Activated CD4-positive, CD25-positive, alpha-beta regulatory T cell treated with anti-CD3 and anti-CD28 coated beads, Interleukin-2, amount 50 U/mL, for 24 hours (primary cell): Measurements from ENCODE around the gene NDUFAF2.

Experiments
- ATAC-seq, 2 donors: fragments of 150-1000 bp; cut with Tn5 transposase; one replicate each; pipeline ENCODE4 v1.10.0; 2021; ENCODE audit warnings: mild to moderate bottlenecking in 1 of 2, moderate library complexity in 1 of 2

The NDUFAF2 gene

GRCh38 chr5:61132559-61132958 is 187.6 kb downstream of the NDUFAF2 start:
- ATAC-seq = no peak

- ATAC-seq = no peak
Observed at GRCh38 chr5:61137835-61138234, 192.8 kb downstream of the NDUFAF2 start.

- ATAC-seq = no peak
Observed at GRCh38 chr5:61139094-61139873, 194.3 kb downstream of the NDUFAF2 start.

- no peak for ATAC-seq
Observed at GRCh38 chr5:61139931-61140330, 194.9 kb downstream of the NDUFAF2 start.

GRCh38 chr5:61141801-61142200 is 196.8 kb downstream of the NDUFAF2 start:
- ATAC-seq = no peak

- no peak for ATAC-seq
Observed at GRCh38 chr5:61142391-61142790, 197.4 kb downstream of the NDUFAF2 start.

GRCh38 chr5:61142811-61143210 is 197.8 kb downstream of the NDUFAF2 start:
- no peak for ATAC-seq

- no peak for ATAC-seq
Observed at GRCh38 chr5:61148515-61148914, 203.5 kb downstream of the NDUFAF2 start.

- ATAC-seq = no peak
Observed at GRCh38 chr5:61151893-61152292, 206.9 kb downstream of the NDUFAF2 start.

- ATAC-seq = no peak
Observed at GRCh38 chr5:61159070-61159469, 214.1 kb downstream of the NDUFAF2 start.

GRCh38 chr5:61159836-61160235 is 214.8 kb downstream of the NDUFAF2 start:
- ATAC-seq = no peak

GRCh38 chr5:61160497-61160896 is 215.5 kb downstream of the NDUFAF2 start:
- ATAC-seq = no peak

- ATAC-seq = peak; percentile 95 to 96
Observed at GRCh38 chr5:61162010-61162831, 217.2 kb downstream of the NDUFAF2 start, which contains the start of gene SMIM15. Gene SMIM15, minus strand, starts transcription at chr5:61162468. Its CDS starts 2,297 bp downstream, at chr5:61160171.

GRCh38 chr5:61162832-61163567 is 218.0 kb downstream of the NDUFAF2 start:
- no peak for ATAC-seq

GRCh38 chr5:61163905-61164304 is 218.9 kb downstream of the NDUFAF2 start:
- ATAC-seq = no peak

GRCh38 chr5:61167382-61167781 is 222.4 kb downstream of the NDUFAF2 start:
- no peak for ATAC-seq

GRCh38 chr5:61168951-61169350 is 223.9 kb downstream of the NDUFAF2 start:
- no peak for ATAC-seq

GRCh38 chr5:61171479-61171878 is 226.5 kb downstream of the NDUFAF2 start:
- ATAC-seq = no peak

- no peak for ATAC-seq
Observed at GRCh38 chr5:61176631-61177030, 231.6 kb downstream of the NDUFAF2 start.

- ATAC-seq = no peak
Observed at GRCh38 chr5:61177070-61177469, 232.1 kb downstream of the NDUFAF2 start.

GRCh38 chr5:61177716-61178115 is 232.7 kb downstream of the NDUFAF2 start:
- no peak for ATAC-seq

GRCh38 chr5:61178702-61179101 is 233.7 kb downstream of the NDUFAF2 start:
- no peak for ATAC-seq

- no peak for ATAC-seq
Observed at GRCh38 chr5:61180886-61181285, 235.9 kb downstream of the NDUFAF2 start.
